ENCODE measurements around the gene SCAPER.
A peak's percentile ranks its signal among the peaks of the same experiment; 100 is the strongest.

The SCAPER gene

DNA sequence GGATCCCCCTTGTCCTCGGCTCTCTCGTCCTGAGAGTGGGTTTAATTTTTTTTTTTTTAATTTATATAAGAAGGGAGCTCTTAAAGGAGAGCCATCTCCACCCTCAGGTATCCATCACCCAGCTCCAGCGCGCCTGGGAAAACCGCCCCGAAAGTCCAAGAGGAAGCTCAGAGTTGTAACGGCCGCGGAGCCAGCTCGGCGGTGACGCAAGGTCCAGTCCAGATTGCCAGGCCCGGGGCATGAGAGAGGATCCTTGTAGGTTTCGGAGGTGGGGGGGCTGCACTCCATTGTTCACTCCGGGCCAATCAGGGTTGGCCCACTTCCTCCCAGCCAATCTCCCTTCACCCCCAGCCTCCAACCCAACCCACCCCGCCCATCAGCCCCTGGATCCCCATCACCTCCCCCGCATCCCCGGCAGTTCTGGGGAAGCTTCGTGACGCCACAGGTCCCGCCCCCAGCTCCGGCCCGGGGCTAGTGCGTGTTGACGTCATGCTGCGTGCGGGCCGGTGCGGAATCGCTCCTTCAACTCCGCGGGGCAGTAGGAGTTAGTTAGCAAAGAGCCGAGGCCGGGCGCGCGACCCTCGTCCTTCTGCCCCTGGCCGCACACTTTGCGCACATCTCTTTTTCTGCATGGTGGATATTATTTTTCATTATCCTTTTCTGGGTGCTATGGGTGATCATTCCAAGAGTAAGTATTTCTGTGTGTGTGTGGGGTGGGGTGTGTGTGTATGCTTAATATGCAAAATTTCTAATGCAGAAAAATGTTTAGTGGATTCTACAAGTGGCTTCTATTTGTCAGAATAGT is 568.7 kb downstream of the SCAPER start, which contains the start of gene ISL2:
Gene ISL2, plus strand, starts transcription at position 520 of the 805 bp plus-strand sequence. Its CDS starts 111 bp downstream, at position 631.
- Histone ChIP-seq H3K27ac (ENCODE audit: extremely low read depth, low read depth, low read length) (peak within 1 kb of the TSS; percentile 96), H3K4me3 (ENCODE audit: low read depth, low read length) (peak within 1 kb of the TSS; percentile 78), H3K9me3 (ENCODE audit: control insufficient read depth, insufficient read depth, low read depth, low read length) (no peaks in the 10 kb centered on the region), H3K4me1 (ENCODE audit: control insufficient read depth, insufficient read depth, low read length) (peaks cover 3% of the 10 kb centered on the region; the same call in 1 of the 2 replicates), H3K36me3 (ENCODE audit: control insufficient read depth in 2 of 2, insufficient read depth in 1 of 2, low read length in 2 of 2) (peaks cover 0 to 24% of the 10 kb centered on the region in 2 experiments; a peak in 1 of 3 replicates)
- CTCF ChIA-PET, result interaction anchor here (0.6 to 4.1 kb wide), 11 partner anchors 10 to 316 kb away, joined by 3 to 14 read pairs (median 3); no protein-coding TSS in a partner anchor
- POLR2A ChIA-PET, result interaction anchor here (0.5 to 4.3 kb wide), 42 partner anchors 9 to 829 kb away, joined by 3 to 134 read pairs (median 5); partner anchors contain the start of genes ETFA, RCN2 and TSPAN3
- peak; percentile 51 for TF ChIP-seq ZNF10 (tag by site-specific recombination; IDR thresholded peaks at IDR 0.05)
- TF ChIP-seq YY1 (tag by site-specific recombination; IDR thresholded peaks at IDR 0.05), result peak; percentile 45; the same call in 1 of the 2 replicates
- no peak for TF ChIP-seq FEZF1 (tag by site-specific recombination; IDR thresholded peaks at IDR 0.05)
- TF ChIP-seq ZBTB48 (tag by site-specific recombination; IDR thresholded peaks at IDR 0.05), result no peak
- TF ChIP-seq, protein P1, sequence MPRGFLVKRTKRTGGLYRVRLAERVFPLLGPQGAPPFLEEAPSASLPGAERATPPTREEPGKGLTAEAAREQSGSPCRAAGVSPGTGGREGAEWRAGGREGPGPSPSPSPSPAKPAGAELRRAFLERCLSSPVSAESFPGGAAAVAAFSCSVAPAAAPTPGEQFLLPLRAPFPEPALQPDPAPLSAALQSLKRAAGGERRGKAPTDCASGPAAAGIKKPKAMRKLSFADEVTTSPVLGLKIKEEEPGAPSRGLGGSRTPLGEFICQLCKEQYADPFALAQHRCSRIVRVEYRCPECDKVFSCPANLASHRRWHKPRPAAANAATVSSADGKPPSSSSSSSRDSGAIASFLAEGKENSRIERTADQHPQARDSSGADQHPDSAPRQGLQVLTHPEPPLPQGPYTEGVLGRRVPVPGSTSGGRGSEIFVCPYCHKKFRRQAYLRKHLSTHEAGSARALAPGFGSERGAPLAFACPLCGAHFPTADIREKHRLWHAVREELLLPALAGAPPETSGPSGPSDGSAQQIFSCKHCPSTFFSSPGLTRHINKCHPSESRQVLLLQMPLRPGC (tag by site-specific recombination; IDR thresholded peaks at IDR 0.05), result no peak
- no peak for TF ChIP-seq ZNF571 (tag by site-specific recombination; IDR thresholded peaks at IDR 0.05)
- TF ChIP-seq ZNF341 (tag by site-specific recombination; IDR thresholded peaks at IDR 0.05; ENCODE audit: low read depth), result peak; percentile 50; the same call in 1 of the 2 replicates
- no peak for TF ChIP-seq ZNF561 (tag by site-specific recombination; IDR thresholded peaks at IDR 0.05; ENCODE audit: borderline replicate concordance)
- TF ChIP-seq MEIS1 (CRISPR knock-in tag; IDR thresholded peaks at IDR 0.05; ENCODE audit: borderline replicate concordance), result no peak
- peak; percentile 99 for TF ChIP-seq ZBTB21 (tag by site-specific recombination; IDR thresholded peaks at IDR 0.05)
- TF ChIP-seq SETDB1 (IDR thresholded peaks at IDR 0.05; ENCODE audit: insufficient read length, low read length), result no peak
- TF ChIP-seq SP3 (tag by site-specific recombination; IDR thresholded peaks at IDR 0.05), result peak; percentile 78
- TF ChIP-seq, protein P2, sequence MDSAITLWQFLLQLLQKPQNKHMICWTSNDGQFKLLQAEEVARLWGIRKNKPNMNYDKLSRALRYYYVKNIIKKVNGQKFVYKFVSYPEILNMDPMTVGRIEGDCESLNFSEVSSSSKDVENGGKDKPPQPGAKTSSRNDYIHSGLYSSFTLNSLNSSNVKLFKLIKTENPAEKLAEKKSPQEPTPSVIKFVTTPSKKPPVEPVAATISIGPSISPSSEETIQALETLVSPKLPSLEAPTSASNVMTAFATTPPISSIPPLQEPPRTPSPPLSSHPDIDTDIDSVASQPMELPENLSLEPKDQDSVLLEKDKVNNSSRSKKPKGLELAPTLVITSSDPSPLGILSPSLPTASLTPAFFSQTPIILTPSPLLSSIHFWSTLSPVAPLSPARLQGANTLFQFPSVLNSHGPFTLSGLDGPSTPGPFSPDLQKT (IDR thresholded peaks at IDR 0.05; ENCODE audit: borderline replicate concordance, low read depth, low read length), result no peak
- TF ChIP-seq, protein P3, sequence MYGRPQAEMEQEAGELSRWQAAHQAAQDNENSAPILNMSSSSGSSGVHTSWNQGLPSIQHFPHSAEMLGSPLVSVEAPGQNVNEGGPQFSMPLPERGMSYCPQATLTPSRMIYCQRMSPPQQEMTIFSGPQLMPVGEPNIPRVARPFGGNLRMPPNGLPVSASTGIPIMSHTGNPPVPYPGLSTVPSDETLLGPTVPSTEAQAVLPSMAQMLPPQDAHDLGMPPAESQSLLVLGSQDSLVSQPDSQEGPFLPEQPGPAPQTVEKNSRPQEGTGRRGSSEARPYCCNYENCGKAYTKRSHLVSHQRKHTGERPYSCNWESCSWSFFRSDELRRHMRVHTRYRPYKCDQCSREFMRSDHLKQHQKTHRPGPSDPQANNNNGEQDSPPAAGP (tag by site-specific recombination; IDR thresholded peaks at IDR 0.05), result no peak
- TF ChIP-seq ZNF366 (tag by site-specific recombination; conservative IDR thresholded peaks at IDR 0.05), result no peak
- no peak for TF ChIP-seq ZFP37 (tag by site-specific recombination; IDR thresholded peaks at IDR 0.05)
- TF ChIP-seq ZNF391 (tag by site-specific recombination; IDR thresholded peaks at IDR 0.05; ENCODE audit: borderline replicate concordance, low read depth), result no peak
- no peak for TF ChIP-seq ZNF621 (tag by site-specific recombination; IDR thresholded peaks at IDR 0.05)
- peak; percentile 100 for TF ChIP-seq ZNF629 (tag by site-specific recombination; IDR thresholded peaks at IDR 0.05)
- TF ChIP-seq, protein P4, sequence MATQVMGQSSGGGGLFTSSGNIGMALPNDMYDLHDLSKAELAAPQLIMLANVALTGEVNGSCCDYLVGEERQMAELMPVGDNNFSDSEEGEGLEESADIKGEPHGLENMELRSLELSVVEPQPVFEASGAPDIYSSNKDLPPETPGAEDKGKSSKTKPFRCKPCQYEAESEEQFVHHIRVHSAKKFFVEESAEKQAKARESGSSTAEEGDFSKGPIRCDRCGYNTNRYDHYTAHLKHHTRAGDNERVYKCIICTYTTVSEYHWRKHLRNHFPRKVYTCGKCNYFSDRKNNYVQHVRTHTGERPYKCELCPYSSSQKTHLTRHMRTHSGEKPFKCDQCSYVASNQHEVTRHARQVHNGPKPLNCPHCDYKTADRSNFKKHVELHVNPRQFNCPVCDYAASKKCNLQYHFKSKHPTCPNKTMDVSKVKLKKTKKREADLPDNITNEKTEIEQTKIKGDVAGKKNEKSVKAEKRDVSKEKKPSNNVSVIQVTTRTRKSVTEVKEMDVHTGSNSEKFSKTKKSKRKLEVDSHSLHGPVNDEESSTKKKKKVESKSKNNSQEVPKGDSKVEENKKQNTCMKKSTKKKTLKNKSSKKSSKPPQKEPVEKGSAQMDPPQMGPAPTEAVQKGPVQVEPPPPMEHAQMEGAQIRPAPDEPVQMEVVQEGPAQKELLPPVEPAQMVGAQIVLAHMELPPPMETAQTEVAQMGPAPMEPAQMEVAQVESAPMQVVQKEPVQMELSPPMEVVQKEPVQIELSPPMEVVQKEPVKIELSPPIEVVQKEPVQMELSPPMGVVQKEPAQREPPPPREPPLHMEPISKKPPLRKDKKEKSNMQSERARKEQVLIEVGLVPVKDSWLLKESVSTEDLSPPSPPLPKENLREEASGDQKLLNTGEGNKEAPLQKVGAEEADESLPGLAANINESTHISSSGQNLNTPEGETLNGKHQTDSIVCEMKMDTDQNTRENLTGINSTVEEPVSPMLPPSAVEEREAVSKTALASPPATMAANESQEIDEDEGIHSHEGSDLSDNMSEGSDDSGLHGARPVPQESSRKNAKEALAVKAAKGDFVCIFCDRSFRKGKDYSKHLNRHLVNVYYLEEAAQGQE (tag by site-specific recombination; IDR thresholded peaks at IDR 0.05), result no peak
- no peak for TF ChIP-seq BCL11B (tag by site-specific recombination; IDR thresholded peaks at IDR 0.05; ENCODE audit: low read depth)
- TF ChIP-seq ZNF48 (tag by site-specific recombination; IDR thresholded peaks at IDR 0.05), result no peak
- TF ChIP-seq ZNF335 (tag by site-specific recombination; conservative IDR thresholded peaks at IDR 0.05), result peak; percentile 60; the same call in 1 of the 2 replicates
- TF ChIP-seq ZNF501 (tag by site-specific recombination; IDR thresholded peaks at IDR 0.05), result peak; percentile 50; the same call in 1 of the 2 replicates
- peak; percentile 36 for TF ChIP-seq ZBTB8A (tag by site-specific recombination; IDR thresholded peaks at IDR 0.05)
- TF ChIP-seq, protein P5, sequence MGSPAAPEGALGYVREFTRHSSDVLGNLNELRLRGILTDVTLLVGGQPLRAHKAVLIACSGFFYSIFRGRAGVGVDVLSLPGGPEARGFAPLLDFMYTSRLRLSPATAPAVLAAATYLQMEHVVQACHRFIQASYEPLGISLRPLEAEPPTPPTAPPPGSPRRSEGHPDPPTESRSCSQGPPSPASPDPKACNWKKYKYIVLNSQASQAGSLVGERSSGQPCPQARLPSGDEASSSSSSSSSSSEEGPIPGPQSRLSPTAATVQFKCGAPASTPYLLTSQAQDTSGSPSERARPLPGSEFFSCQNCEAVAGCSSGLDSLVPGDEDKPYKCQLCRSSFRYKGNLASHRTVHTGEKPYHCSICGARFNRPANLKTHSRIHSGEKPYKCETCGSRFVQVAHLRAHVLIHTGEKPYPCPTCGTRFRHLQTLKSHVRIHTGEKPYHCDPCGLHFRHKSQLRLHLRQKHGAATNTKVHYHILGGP (tag by site-specific recombination; IDR thresholded peaks at IDR 0.05), result no peak
- TF ChIP-seq, protein P6, sequence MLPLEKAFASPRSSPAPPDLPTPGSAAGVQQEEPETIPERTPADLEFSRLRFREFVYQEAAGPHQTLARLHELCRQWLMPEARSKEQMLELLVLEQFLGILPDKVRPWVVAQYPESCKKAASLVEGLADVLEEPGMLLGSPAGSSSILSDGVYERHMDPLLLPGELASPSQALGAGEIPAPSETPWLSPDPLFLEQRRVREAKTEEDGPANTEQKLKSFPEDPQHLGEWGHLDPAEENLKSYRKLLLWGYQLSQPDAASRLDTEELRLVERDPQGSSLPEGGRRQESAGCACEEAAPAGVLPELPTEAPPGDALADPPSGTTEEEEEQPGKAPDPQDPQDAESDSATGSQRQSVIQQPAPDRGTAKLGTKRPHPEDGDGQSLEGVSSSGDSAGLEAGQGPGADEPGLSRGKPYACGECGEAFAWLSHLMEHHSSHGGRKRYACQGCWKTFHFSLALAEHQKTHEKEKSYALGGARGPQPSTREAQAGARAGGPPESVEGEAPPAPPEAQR (tag by site-specific recombination; IDR thresholded peaks at IDR 0.05), result no peak
- TF ChIP-seq ZNF23 (tag by site-specific recombination; IDR thresholded peaks at IDR 0.05; ENCODE audit: borderline replicate concordance), result no peak

Data from HEK293 (cell line).